Measurements from ENCODE around the gene CNDP2.

GRCh38 chr18:74476140-74476539 lies 20.0 kb upstream of the CNDP2 start:
- peak; percentile 43 for TF ChIP-seq CTCF (IDR thresholded peaks at IDR 0.05)
- TF ChIP-seq EZH2 (IDR thresholded peaks at IDR 0.05; ENCODE audit: borderline replicate concordance, insufficient read depth, low read depth, low read length, poor library complexity, severe bottlenecking): no peak

Data from B cell (primary cell).